H9 (cell line): ENCODE measurements around the gene PAMR1. TPM values are rescaled to one million over a fixed set of nuclear protein-coding genes. Genes with fewer than 3 reads are reported as not detected.

Experiments used
- DNase-seq: peaks from one replicate; pipeline ENCODE4 v3.0.0-alpha.2; 2017
- H2AFZ ChIP-seq: one replicate; pipeline ENCODE4 v1.6.1; 2013; ENCODE audit warnings: mild to moderate bottlenecking, low read length, control low read depth, moderate library complexity
- H2AK5ac ChIP-seq: 2 replicates; pipeline ENCODE4 v1.6.1; 2013; ENCODE audit warnings: low read length, control low read depth, mixed read lengths; ENCODE audit not compliant: insufficient read length
- H2BK120ac ChIP-seq: one replicate; pipeline ENCODE4 v1.6.1; 2013; ENCODE audit warnings: low read depth, mild to moderate bottlenecking, low read length, control low read depth, inconsistent platforms; ENCODE audit not compliant: poor library complexity, severe bottlenecking
- H2BK12ac ChIP-seq: 2 replicates; pipeline ENCODE4 v1.6.1; 2013; ENCODE audit warnings: low read length, control low read depth, mixed read lengths, low read depth; ENCODE audit not compliant: insufficient read length
- H2BK15ac ChIP-seq: 2 replicates; pipeline ENCODE4 v1.6.1; 2013; ENCODE audit warnings: low read depth, low read length, control low read depth
- H2BK20ac ChIP-seq: one replicate; pipeline ENCODE4 v1.6.1; 2013; ENCODE audit warnings: low read depth, mild to moderate bottlenecking, low read length, control low read depth, inconsistent platforms; ENCODE audit not compliant: poor library complexity, severe bottlenecking
- H2BK5ac ChIP-seq: 2 replicates; pipeline ENCODE4 v1.6.1; 2013; ENCODE audit warnings: low read length, control low read depth, mixed read lengths; ENCODE audit not compliant: insufficient read length
- H3K14ac ChIP-seq: 2 replicates; pipeline ENCODE4 v1.6.1; 2013; ENCODE audit warnings: low read length, control low read depth; ENCODE audit not compliant: insufficient read depth
- H3K18ac ChIP-seq: 2 replicates; pipeline ENCODE4 v1.6.1; 2013; ENCODE audit warnings: low read depth, mild to moderate bottlenecking, mixed read lengths, low read length, control low read depth; ENCODE audit not compliant: insufficient read length
- H3K23ac ChIP-seq: 2 replicates; pipeline ENCODE4 v1.6.1; 2013; ENCODE audit warnings: low read length, control low read depth, mixed read lengths, low read depth; ENCODE audit not compliant: insufficient read length
- H3K23me2 ChIP-seq: 2 replicates; pipeline ENCODE4 v1.6.1; 2013; ENCODE audit warnings: low read depth, mild to moderate bottlenecking, mixed read lengths, low read length, control low read depth; ENCODE audit not compliant: insufficient read length, poor library complexity, severe bottlenecking
- H3K27ac ChIP-seq: 2 replicates; pipeline ENCODE4 v1.5.1; 2013; ENCODE audit warnings: low read length, control low read depth, mixed read lengths, low read depth; ENCODE audit not compliant: insufficient read length
- H3K27me3 ChIP-seq: 2 replicates; pipeline ENCODE4 v1.6.1; 2013; ENCODE audit warnings: low read length, control low read depth, inconsistent platforms; ENCODE audit not compliant: insufficient read depth
- H3K4ac ChIP-seq: 2 replicates; pipeline ENCODE4 v1.6.1; 2013; ENCODE audit warnings: low read depth, mild to moderate bottlenecking, control low read depth, inconsistent platforms, low read length, moderate library complexity
- H3K4me1 ChIP-seq: 2 replicates; pipeline ENCODE4 v1.6.1; 2013; ENCODE audit warnings: low read length, control low read depth, inconsistent platforms; ENCODE audit not compliant: insufficient read depth
- H3K4me2 ChIP-seq: 2 replicates; pipeline ENCODE4 v1.6.1; 2013; ENCODE audit warnings: low read length, control low read depth, mixed read lengths; ENCODE audit not compliant: insufficient read length, insufficient read depth
- H3K56ac ChIP-seq: 2 replicates; pipeline ENCODE4 v1.6.1; 2013; ENCODE audit warnings: low read depth, mild to moderate bottlenecking, mixed read lengths, low read length, control low read depth; ENCODE audit not compliant: insufficient read length
- H3K79me1 ChIP-seq: 2 replicates; pipeline ENCODE4 v1.6.1; 2013; ENCODE audit warnings: low read depth, mild to moderate bottlenecking, moderate library complexity, low read length, control low read depth, inconsistent platforms; ENCODE audit not compliant: insufficient read depth, poor library complexity, severe bottlenecking
- H3K79me2 ChIP-seq: 2 replicates; pipeline ENCODE4 v1.6.1; 2013; ENCODE audit warnings: low read length, control low read depth, inconsistent platforms; ENCODE audit not compliant: insufficient read depth
- H3K9ac ChIP-seq: 2 replicates; pipeline ENCODE4 v1.6.1; 2013; ENCODE audit warnings: low read length, control low read depth, mixed read lengths; ENCODE audit not compliant: insufficient read length; ENCODE audit errors: extremely low read depth
- H3K9me3 ChIP-seq: one replicate; pipeline ENCODE4 v1.6.1; 2013; ENCODE audit warnings: low read depth, low read length, inconsistent platforms; ENCODE audit not compliant: control insufficient read depth
- H3T11ph ChIP-seq: one replicate; pipeline ENCODE4 v1.6.1; 2013; ENCODE audit warnings: mild to moderate bottlenecking, low read length, control low read depth, inconsistent platforms
- H4K20me1 ChIP-seq: one replicate; pipeline ENCODE4 v1.6.1; 2013; ENCODE audit not compliant: control insufficient read depth, insufficient read length, insufficient read depth
- H4K5ac ChIP-seq: 2 replicates; pipeline ENCODE4 v1.6.1; 2013; ENCODE audit warnings: low read depth, mild to moderate bottlenecking, mixed read lengths, low read length, control low read depth; ENCODE audit not compliant: insufficient read length
- H4K8ac ChIP-seq: replicated peaks from 2 replicates; pipeline ENCODE4 v1.6.1; 2013; ENCODE audit warnings: low read length, control low read depth, mixed read lengths, low read depth; ENCODE audit not compliant: insufficient read length
- H4K91ac ChIP-seq: 2 replicates; pipeline ENCODE4 v1.6.1; 2013; ENCODE audit warnings: low read depth, mild to moderate bottlenecking, moderate library complexity, mixed read lengths, low read length, control low read depth; ENCODE audit not compliant: insufficient read length
- H3K27ac Mint-ChIP-seq, 3 experiments: 2 replicates in 2 of 3; 3 replicates in 1 of 3; pipeline ENCODE4 v1.8.0; 2020 to 2021; ENCODE audit warnings: mixed read lengths in 3 of 3, mild to moderate bottlenecking in 1 of 3, moderate library complexity in 1 of 3
- H3K27me3 Mint-ChIP-seq: 2 replicates; pipeline ENCODE4 v1.8.0; 2021; ENCODE audit warnings: low read depth, mild to moderate bottlenecking, moderate library complexity, mixed read lengths
- H3K36me3 Mint-ChIP-seq, 3 experiments: 2 replicates in 2 of 3; 3 replicates in 1 of 3; pipeline ENCODE4 v1.8.0; 2020 to 2021; ENCODE audit warnings: low read depth in 3 of 3, mixed read lengths in 3 of 3; ENCODE audit not compliant: insufficient read depth in 1 of 3
- H3K4me1 Mint-ChIP-seq, 2 experiments: 2 replicates each; pipeline ENCODE4 v1.8.0; 2020; ENCODE audit warnings: mixed read lengths in 2 of 2
- H3K4me3 Mint-ChIP-seq, 2 experiments: 2 replicates in 1 of 2; 3 replicates in 1 of 2; pipeline ENCODE4 v1.8.0; 2020 to 2021; ENCODE audit warnings: mild to moderate bottlenecking in 2 of 2, mixed read lengths in 2 of 2, moderate library complexity in 1 of 2
- H3K9me3 Mint-ChIP-seq, 2 experiments: 2 replicates in 1 of 2; 3 replicates in 1 of 2; pipeline ENCODE4 v1.8.0; 2020; ENCODE audit warnings: mild to moderate bottlenecking in 2 of 2, mixed read lengths in 2 of 2, moderate library complexity in 1 of 2
- CTCF ChIP-seq: fragments of 200-600 bp; sonication (generic); conservative IDR thresholded peaks from 3 replicates; pipeline ENCODE4 v1.8.0; 2021; ENCODE audit warnings: antibody characterized with exemption, mild to moderate bottlenecking
- WGBS: extraction: QIAGEN DNeasy Blood & Tissue Kit; methylation state at CpG from one replicate; pipeline ENCODE4 v1.1.7; 2013; ENCODE audit warnings: missing lambda C conversion rate, low lambda C conversion rate, mixed read lengths; ENCODE audit not compliant: insufficient read length; ENCODE audit errors: extremely low coverage; 5-methylcytosine and 5-hydroxymethylcytosine counted together
- total RNA-seq: library from RNA; stranded (reverse); gene quantifications from 2 replicates; pipeline ENCODE4 v1.2.1, GENCODE V29; 2021

Gene PAMR1
- total RNA-seq, 1 experiment from 2014 or later, result 2.4 TPM

DNA sequence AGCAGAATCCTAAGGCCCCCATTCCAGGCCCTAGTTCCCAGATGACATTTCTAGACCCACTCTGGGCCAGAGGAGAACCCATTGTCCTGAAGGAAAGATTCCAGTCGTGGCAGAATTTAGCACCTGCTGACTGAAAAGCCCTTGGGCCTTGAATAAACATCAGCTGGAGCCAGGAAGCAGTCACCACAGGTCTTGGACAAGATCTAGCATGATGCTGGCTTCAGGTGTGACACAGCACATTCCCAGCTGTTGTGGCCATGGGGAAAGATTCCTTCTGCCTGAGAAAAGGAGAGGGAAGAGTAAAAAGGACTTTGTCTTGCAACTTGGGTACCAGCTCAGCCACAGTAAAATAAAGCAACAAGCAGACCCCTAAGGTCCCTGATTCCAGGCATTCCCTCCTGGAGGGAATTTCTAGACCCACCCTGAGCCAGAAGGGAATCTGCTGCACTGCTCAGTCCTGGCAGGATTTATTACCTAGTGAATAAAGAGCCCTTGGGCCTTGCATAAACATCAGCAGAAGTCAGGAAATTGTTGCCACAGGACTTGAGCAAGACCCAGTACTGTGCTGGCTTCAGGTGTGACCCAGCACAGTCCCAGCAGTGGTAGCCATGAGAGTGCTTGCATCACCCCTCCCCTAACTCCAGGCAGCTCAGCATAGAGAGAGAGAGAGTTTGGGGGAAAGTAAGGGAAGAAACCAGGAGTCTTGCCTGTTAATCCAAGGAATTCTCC, 42.5 kb upstream of the PAMR1 start:
- Histone ChIP-seq H3K4ac (no peak overlapping the region), H3K23ac (no peak overlapping the region), H2BK15ac (no peak overlapping the region), H3K79me2 (no peaks in the 10 kb centered on the region), H4K91ac (no peak overlapping the region), H3K4me2 (no peak overlapping the region), H2AFZ (no peak overlapping the region), H3K4me1 (no peaks in the 10 kb centered on the region), H2BK120ac (no peak overlapping the region), H3K9ac (no peak overlapping the region), H2AK5ac (no peak overlapping the region), H3K14ac (no peak overlapping the region), H3K79me1 (no peaks in the 10 kb centered on the region), H3K23me2 (no peaks in the 10 kb centered on the region), H4K5ac (no peak overlapping the region), H4K8ac (no peak overlapping the region), H3T11ph (no peak overlapping the region), H3K18ac (no peak overlapping the region), H2BK12ac (no peak overlapping the region), H2BK5ac (no peak overlapping the region), H3K9me3 (no peaks in the 10 kb centered on the region), H2BK20ac (no peak overlapping the region), H3K27me3 (no peaks in the 10 kb centered on the region), H4K20me1 (no peaks in the 10 kb centered on the region), H3K56ac (no peak overlapping the region), H3K27ac (no peak overlapping the region)
- Mint-ChIP-seq H3K27me3 (peaks cover 2% of the 10 kb centered on the region), H3K27ac (peak overlapping the region in 2 of 3 experiments; percentile 48 to 62; a peak in 2 of 7 replicates), H3K4me1 (peaks cover 13 to 14% of the 10 kb centered on the region in 2 experiments; a peak in 3 of 4 replicates), H3K36me3 (peaks cover 0 to 17% (median 9%) of the 10 kb centered on the region in 3 experiments; a peak in 5 of 7 replicates), H3K9me3 (peaks cover 10 to 13% of the 10 kb centered on the region in 2 experiments; a peak in 4 of 5 replicates), H3K4me3 (no peak overlapping the region)
- no CpG with 5 or more reads among the region's 1 CpG for WGBS
- peak; percentile 43 for DNase-seq
- TF ChIP-seq CTCF, result no peak
